GM12891 (cell line): ENCODE results near the gene LCP2.

Source experiments
- POLR2A ChIP-seq: IDR thresholded peaks from 2 replicates; pipeline ENCODE4 v1.6.1; 2011; ENCODE audit warnings: low read depth, low read length, control low read depth
- POLR2AphosphoS5 ChIP-seq: IDR thresholded peaks from 2 replicates; pipeline ENCODE4 v1.6.1; 2011; ENCODE audit warnings: low read depth, low read length, control low read depth
- POU2F2 ChIP-seq: IDR thresholded peaks from 2 replicates; pipeline ENCODE4 v1.6.1; 2011; ENCODE audit warnings: low read depth, mild to moderate bottlenecking, control low read depth, low read length, moderate library complexity
- SPI1 ChIP-seq: IDR thresholded peaks from 2 replicates; pipeline ENCODE4 v1.6.1; 2011; ENCODE audit warnings: low read depth, low read length, control low read depth
- TAF1 ChIP-seq: IDR thresholded peaks from 2 replicates; pipeline ENCODE4 v1.6.1; 2011; ENCODE audit warnings: low read depth, low read length, control low read depth

- no peak for TF ChIP-seq POLR2A
- no peak for TF ChIP-seq SPI1
- no peak for TF ChIP-seq TAF1
- no peak for TF ChIP-seq POLR2AphosphoS5
- TF ChIP-seq POU2F2, result no peak
These were observed 28.0 kb downstream of the LCP2 start for GRCh38 chr5:170269579-170269978.
